Stimulated activated CD4-positive, alpha-beta T cell treated with anti-CD3 and anti-CD28 coated beads, Interleukin-12 subunit alpha, Interleukin-12 subunit beta, amount 100 ng/mL, for 24 hours (primary cell): ENCODE data around the gene RNH1.
A peak's percentile ranks its signal among the peaks of the same experiment; 100 is the strongest.

Source experiments
- DNase-seq, 2 experiments: peaks; one replicate each; pipeline ENCODE4 v3.0.0-alpha.2; 2020; ENCODE audit warnings: low read depth in 2 of 2

RNH1 gene

DNA sequence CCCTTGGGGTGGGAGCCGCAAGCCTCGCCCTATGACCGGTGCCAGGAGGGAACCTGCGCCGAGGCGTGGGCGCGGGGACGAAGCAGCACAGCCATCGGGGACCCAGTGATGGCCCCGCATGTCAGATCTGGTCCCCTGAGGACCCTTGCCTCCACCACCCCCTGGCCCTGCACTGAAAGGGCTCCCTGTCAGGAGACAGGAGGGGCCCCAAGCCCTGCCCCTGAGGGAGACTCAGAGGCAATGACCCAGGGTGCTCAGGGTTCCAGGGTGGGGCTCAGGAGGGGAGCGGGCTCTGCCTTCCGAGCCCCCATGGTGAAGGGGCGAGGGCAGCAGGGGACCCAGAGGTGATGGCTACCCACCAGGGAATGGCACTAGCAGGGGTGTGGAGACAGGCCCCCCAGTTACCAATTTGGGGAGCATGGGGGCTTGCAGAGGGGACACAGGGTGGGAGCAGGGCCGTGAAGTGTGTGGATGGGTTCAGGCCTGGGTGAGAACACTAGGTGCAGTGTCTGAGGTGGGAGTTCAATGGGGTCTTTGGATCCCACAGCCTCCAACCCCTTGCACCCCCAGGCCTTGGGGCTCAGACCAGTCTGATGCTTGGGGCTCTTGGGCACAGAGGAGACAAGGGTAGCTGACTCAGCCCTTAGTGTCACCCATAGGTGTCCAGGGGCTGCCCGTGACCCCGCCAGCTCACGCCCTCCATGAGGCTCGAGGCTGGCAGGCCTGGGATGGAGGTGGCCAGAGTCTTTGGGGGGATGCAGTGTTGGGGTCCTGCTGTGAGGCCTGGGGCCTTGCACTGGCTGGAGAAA lies 30.8 kb upstream of the RNH1 start:
- DNase-seq: no peak

DNA sequence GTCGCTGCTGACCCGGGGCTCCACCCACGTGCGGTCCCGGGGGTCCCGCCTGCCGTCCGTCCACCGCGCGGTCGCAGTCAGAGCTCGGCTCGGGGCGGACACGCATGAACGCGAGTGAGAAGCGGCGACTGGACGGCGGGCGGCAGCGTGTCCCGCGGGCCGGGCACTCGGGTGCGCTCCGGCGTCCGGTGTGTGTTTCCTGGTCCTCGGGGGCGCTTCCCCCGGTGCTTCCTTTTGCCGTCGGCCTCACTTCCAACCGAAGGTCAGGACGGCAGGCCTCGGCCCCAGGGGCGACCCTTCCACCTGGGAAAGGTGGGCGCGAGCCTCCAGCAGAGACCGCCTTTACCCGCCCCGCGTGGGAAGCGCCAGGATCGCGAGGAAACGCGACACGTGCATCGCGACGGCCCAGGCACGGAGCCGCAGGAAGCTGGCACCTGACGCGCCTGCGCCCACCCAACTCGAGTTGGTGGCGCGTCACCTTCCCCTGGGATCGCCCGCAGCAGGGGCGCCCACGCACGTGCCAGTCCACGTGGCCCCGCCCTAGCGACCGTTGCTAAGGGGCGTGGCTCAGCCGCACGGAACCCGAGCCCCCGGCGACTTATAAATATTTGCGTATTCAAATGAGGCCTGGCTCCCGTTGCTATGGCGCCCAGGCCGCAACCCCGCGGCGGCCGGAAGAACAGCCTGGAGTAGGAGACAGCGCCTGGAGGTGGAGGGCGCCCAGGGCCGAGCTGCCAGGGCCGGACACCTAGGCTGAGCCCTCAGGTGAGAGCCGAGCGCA lies 30.0 kb upstream of the RNH1 start, which contains the start of gene LRRC56:
TSS of gene LRRC56 (plus strand) at position 687 of the 781 bp plus-strand sequence. CDS start 3,158 bp downstream, outside the sequence.
- DNase-seq: peak; percentile 79 to 87

DNA sequence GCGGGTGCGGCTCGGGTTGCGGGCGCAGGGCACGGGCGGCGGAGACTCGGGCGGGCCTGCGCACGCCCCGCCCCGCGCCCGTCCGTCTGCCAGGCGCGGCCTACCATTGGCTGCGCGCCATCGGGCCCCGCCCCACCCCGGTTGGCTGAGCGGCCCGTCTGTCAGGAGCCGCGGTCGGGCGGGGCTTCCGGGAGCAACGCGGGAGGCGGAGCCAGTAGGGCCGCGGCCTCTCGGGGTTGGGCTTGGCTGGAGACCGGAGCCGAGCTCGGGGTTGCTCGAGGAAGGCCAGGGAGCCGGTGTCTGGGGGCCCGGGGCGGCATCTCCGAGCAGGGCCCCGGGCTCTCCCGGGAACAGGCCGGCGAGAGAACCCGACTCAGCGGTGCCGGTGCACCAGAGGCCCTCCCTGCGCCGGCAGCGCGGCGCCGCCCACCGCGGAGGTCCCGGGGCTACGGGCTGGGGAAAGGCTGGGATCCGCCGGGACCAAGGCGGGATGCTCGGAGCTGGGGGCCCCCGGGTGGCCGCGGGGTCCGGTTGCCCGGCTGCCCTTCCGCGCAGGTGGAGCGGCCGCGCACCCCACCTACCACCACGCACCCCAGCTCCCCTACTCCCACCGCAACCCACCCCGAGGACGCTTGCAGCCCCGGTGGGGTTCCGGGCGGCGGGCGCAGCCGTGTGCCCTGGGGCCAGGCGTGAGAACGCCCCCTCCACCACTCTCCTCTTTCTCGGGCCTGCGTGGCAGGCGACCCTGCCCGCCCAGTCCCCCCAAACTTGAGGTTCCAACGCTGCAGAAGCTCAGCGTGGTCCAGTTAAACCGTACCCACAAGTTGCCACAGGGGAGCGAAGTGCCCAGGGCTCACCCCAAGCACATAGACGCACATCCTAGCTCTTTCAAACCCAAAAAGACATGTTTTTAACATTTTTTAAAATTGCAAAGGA lies 28.7 kb upstream of the RNH1 start, which contains the start of gene HRAS:
TSS of gene HRAS (minus strand) at position 58 of the 936 bp plus-strand sequence.
- peak; percentile 90 to 93 for DNase-seq

DNA sequence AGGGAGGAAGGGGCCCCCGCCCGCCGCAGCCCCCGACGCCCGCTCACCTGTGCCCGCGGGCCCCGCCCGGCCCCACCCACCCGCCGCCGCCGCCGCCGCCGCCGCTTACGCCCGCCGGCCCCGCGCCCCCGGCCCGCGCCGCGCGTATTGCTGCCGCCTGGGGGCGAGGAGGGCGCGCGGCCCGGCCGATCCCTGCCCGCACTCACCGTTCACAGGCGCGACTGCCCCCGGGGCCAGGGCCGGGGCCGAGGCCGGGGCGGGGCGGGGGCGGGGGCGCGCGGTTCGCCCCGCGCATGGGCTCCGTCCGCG lies 28.1 kb upstream of the RNH1 start:
- DNase-seq: no peak

DNA sequence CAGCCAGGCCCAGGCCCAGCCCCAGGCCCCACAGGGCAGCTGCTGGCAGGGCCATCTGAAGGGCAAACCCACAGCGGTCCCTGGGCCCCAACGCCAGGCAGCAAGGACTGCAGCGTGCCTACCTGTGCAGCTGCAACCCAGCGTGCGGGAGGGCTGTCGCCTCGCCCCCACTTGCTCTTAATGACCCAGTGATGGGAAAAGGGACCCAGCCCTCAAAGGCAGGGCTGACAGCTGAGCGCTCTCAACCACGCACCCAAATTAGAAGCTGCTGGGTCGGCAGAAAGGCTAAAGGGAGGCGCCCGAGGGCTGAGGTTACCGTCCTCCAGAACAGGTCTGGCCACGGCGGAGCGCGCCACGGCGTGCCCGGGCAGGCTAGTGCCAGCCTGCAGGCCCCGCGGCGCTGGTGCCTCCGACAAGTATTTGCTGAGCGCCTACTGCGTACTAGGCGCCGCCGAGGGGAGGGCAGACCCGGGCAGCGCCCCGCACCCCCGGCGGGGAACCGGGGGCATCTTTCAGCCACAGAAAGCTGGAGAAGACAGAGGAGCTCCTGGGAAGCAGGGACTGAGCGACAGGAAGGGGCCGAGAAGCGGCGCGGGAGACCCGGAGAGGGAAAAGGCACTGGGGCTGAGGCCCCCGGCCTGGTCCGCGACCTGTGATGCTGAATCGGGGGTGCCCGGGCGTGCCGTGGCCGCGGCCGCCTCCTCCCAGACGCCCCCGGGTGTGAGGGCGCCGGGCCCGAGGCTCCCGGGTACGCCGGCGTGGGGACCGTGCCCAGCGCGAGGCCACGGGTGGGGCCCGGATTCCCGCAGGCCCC lies 27.6 kb upstream of the RNH1 start:
- no peak for DNase-seq

DNA sequence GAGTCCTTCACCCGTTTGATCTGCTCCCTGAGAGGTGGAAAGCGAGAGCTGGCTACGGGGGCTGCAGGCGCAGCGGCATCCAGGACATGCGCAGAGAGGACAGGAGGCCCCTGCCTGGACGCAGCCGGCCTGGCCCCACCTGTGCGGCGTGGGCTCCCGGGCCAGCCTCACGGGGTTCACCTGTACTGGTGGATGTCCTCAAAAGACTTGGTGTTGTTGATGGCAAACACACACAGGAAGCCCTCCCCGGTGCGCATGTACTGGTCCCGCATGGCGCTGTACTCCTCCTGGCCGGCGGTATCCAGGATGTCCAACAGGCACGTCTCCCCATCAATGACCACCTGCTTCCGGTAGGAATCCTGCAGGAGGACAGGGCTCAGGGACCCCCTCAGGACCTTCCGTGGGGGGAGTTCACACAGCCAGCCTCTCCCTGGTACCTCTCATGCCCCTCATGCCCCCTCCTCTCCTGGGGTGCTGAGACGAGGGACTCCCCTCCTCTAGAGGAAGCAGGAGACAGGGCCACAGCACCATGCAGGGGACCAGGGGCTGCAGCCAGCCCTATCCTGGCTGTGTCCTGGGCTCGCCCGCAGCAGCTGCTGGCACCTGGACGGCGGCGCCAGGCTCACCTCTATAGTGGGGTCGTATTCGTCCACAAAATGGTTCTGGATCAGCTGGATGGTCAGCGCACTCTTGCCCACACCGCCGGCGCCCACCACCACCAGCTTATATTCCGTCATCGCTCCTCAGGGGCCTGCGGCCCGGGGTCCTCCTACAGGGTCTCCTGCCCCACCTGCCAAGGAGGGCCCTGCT lies 26.7 kb upstream of the RNH1 start:
- DNase-seq: no peak

DNA sequence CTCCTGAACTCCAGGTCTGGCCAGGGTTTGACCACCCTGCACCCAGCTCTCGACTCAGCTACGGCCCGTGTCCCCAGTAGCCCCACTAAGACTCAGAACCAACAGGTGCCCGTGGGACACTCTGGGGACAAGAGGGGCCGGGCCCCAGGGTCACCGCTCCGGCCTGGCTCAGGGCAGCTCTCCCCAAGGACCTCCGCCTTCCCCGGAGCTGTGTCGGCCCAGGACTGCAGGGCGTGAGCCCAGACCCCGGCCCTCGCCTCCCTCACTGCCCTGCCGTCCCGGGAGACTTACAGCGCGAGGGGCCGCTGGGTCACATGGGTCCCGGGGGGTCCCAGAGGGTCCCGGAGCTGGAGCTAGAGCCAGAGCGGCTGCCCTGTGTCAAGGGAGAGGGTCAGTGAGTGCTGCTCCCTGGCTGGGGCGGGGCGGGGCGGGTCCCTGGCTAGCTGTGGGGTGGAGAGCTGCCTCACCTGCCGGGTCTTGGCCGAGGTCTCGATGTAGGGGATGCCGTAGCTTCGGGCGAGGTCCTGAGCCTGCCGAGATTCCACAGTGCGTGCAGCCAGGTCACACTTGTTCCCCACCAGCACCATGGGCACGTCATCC lies 26.0 kb upstream of the RNH1 start:
- no peak for DNase-seq

DNA sequence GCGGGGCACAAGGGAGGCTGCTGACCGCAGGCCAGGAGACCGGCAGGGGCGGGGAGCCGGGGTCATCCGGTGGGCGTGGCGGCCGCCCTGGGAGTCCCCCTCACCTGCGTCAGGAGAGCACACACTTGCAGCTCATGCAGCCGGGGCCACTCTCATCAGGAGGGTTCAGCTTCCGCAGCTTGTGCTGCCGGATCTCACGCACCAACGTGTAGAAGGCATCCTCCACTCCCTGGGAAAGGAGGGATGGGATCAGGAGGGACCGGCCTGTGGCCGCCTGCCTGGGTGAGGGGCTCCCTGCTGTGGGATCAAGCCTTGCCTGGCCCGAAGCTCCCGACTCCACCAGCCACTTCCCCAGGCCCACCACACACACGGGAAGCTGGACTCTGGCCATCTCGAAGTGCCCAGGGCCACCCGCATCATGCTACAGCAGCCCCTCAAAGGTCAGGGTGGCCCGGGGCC lies 25.5 kb upstream of the RNH1 start:
- DNase-seq: no peak

DNA sequence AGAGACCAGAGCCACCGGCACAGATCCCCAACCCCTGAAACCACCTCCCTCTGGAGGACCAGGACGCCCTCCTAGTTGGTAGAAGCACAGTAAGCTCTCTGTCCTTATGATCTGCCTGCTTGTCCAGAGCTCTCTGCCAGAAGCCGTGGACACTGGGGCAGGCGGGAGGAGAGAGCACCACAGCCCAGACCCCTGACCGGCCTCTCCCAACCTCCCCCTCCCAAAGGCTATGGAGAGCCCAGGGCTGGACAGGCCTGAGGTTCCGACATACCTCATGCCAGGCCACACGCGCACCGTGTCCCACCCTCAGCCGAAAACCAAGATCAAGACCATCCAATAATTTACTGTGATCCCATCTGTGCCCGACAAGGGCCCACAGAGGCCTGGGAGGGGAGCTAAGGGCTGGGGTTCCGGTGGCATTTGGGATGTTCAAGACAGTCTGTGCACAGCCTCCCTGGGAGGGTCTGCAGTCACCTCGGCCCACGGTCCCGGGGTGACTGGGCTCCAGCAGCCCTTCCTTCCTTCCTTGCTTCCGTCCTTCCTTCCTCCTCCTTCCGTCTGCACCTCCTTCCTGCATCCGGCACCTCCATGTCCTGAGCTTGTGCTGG lies 25.0 kb upstream of the RNH1 start:
- DNase-seq: no peak

DNA sequence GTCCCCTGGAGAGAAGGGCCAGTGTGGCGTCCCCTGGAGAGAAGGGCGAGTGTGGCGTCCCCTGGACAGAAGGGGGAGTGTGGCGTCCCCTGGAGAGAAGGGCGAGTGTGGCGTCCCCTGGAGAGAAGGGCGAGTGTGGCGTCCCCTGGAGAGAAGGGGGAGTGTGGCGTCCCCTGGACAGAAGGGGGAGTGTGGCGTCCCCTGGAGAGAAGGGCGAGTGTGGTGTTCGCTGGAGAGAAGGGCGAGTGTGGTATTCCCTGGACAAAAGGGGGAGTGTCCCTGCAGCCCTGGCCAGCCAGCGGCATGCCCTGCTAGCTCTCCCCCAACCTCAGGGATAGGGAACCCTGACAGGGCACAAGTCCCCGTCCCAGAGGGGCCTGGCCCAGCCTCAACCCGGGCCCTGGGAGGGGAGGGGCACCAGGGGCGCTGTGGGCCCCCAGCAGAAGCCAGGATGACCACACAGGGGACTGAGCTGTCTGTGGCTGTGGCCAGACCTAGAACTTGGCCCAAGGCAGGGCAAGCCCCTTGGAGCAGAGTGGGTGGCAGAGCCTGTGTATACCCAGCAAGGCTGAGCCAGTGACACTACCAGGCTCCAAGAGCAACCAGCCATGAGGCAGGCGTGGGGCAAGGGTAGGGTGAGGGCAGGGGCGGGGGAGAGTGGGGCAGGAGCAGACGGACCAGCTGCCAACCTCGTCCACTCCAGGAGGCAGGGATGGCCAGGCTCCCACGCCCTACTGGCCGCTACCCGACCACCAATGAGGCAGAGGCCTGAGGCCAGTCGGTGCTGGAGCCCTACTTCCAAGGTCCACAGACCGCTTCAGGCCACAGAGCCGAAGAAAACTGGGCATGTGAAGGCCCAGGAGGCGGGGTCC lies 24.2 kb upstream of the RNH1 start:
- DNase-seq: no peak

DNA sequence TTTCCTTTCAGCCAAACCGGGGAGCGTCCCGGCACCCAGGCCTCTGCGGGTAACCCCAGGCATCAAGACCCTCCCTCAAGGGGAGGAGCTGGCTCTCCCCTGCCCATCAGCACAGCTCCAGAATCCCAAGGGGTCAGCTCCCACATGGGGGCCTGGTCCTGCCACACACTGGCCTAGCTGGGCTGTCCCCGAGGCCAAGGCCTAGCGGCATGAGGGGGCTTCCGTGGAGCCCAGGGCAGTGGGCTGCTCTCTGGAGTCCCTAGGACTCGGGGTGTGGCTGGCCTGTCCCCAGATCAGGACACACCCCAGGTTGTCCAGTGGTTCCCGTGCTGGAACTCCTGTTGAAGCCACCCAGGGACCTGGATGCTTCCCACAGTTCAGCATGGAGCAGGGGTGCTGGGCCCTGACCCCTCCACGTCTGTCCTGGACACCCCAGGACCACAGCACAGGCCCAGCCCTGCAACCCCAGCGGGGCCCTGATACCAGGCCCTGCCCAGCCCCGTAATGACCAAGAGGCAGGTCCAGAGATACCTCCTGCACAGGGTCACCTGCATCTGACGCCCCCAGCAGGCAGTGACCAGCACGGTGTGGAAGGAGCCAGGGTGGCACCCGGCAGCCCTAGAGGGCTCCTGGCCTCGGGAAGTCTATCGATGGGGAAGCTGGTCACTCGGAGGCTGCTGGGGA lies 22.8 kb upstream of the RNH1 start:
- DNase-seq: no peak

DNA sequence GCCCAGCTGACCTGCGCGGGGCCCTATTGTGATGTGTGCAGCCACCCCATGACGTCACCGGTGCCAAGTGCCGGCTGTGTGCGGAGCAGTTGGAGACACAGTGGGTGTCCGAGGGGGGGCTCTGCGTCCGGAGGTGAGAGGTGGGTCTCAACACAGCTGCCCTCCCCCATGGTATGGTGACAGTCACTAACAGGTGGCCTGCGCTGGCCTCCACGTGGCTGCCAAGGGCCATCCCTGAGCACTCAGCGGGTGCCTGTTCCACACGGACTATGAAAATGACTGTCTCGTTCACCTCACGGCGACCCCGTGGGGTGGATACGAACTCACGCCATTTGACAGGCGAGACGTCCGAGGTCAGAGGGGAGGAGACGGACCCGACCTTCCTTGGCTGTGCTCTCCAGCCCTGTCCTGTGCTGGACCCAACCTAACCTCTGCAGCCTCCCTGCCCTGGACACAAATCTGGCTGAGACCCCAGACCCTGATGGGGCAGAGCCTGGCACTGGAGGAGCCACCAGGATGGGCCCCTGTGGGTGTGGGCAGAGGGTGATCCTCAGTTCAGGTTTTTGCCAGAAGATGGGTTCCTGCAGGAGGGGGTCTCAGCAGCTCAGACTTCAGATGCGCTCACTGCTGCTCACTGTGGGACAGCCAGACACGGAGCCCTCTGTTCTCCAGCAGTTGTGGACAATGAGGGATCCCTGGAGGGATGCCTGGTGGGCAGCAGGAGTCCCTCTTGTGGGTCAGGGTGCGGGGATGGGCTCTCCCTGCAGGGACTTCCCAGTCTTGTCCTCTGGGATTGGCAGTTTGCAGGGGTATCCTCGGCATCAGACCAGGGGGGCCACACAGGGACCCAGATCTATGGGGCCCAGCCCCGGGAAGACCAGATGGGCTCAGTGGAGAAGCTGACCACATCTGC lies 22.0 kb upstream of the RNH1 start:
- no peak for DNase-seq

DNA sequence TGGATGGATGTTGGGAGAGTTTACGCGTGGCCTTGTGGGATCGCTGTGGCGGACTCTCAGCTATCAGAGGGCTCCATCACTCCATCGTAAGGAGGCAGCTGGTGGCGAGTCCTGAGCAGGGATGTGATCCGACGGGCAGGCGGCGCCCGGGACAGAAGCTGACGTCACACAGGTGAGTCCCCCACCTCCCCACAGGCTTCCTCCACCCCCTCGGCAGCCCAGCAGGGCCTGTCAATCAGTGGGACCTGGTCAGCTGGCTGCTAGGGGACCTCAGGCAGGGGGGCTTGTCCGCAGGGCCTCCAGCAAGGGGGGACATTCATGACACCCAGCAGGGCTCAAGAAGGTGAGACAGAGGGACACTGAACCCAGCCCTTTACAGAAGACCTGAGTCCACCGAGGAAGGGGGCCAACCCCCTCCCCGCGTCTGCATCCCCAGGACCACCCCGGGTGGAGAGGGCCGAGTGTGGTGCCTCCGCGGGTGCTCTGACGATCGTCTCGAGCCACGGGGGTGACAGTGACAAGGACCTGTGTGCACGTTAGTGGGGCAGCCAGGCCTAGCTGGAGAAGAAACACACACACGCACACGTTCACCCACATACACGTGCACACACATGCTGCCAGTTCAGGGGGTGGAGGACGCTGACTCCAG lies 21.2 kb upstream of the RNH1 start:
- DNase-seq: no peak

DNA sequence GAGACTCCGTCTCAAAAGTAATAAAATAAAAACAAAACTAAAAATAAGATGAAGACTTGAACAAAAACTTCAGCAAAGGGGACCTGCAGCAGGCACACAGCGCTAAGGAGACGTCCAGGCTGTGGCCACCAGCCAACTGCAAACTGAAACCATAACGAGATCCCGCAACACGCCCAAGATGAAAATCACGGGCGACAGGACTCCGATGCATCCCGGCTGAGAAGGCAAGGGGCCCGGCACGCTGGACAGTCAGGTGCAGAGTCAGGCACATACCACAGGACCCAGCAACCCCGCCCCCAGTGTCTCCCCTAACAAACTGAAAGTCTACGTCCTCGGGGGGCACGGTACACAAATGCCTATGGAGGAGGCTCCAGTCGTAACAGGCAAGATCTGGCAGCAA lies 19.1 kb upstream of the RNH1 start:
- no peak for DNase-seq

DNA sequence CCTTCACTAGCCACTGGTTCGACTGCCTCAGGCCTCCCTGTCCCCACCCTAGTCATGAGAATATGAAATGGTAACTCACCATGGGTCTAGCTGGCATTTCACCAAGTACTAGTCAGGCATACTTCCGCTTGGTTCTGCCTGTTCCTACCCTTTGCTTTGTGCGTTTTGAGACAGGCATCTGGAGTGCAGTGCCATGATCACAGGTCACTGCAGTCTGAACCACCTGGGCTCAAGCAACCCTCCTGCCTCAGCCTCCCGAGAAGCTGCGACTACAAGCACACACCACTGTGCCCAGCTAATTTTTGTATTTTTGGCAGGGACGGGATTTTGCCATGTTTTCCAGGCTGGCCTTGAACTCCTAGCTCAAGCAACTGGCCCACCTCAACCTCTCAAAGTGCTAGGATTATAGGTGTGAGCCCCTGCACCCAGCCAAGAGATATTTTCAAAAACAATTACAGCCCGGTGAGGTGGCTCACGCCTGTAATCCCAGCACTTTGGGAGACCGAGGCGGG lies 14.2 kb upstream of the RNH1 start:
- DNase-seq: no peak
